ENCODE measurements around the gene TUBD1.
"Not testable (repeated sequence)": the region's sequence is repeated elsewhere in the genome, so short reads cannot be mapped to it uniquely, and the experiment has no call there.

The TUBD1 gene

GRCh38 chr17:59874376-59874775, 18.4 kb downstream of the TUBD1 start:
- DNase-seq (ENCODE audit: low read depth): no peak

GRCh38 chr17:59873414-59873813, 19.3 kb downstream of the TUBD1 start:
- DNase-seq (ENCODE audit: low read depth): not testable (repeated sequence)

DNA sequence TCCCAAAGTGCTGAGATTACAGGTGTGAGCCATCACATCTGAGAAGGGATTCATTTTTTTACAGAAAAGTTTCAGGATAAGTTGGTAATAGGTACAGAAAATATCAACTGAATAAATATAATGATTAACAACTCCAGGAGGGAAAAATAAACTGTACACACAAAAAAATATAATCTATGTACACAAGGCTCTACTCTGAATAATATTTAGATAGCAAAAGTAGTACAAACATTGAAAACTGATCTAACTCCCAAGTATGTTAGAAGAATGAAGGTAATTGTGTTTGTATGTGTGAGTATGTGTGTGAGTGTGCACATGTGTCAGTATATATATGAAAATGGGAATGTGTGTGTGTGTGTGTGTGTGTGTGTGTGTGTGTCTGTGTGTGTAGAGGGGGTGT, 20.4 kb downstream of the TUBD1 start:
- DNase-seq (ENCODE audit: low read depth): no peak

- DNase-seq (ENCODE audit: low read depth): no peak
These were observed 22.3 kb downstream of the TUBD1 start for GRCh38 chr17:59870482-59870881.

GRCh38 chr17:59869941-59870218, 22.9 kb downstream of the TUBD1 start:
- DNase-seq (ENCODE audit: low read depth): no peak

- no peak for DNase-seq (ENCODE audit: low read depth)
These were observed 29.1 kb downstream of the TUBD1 start for GRCh38 chr17:59863616-59864015.

GRCh38 chr17:59859444-59860025, 33.2 kb downstream of the TUBD1 start:
- no peak for DNase-seq (ENCODE audit: low read depth)

GRCh38 chr17:59858932-59859331, 33.8 kb downstream of the TUBD1 start:
- no peak for DNase-seq (ENCODE audit: low read depth)

- no peak for DNase-seq (ENCODE audit: low read depth)
These were observed 34.5 kb downstream of the TUBD1 start for GRCh38 chr17:59858167-59858816.

DNA sequence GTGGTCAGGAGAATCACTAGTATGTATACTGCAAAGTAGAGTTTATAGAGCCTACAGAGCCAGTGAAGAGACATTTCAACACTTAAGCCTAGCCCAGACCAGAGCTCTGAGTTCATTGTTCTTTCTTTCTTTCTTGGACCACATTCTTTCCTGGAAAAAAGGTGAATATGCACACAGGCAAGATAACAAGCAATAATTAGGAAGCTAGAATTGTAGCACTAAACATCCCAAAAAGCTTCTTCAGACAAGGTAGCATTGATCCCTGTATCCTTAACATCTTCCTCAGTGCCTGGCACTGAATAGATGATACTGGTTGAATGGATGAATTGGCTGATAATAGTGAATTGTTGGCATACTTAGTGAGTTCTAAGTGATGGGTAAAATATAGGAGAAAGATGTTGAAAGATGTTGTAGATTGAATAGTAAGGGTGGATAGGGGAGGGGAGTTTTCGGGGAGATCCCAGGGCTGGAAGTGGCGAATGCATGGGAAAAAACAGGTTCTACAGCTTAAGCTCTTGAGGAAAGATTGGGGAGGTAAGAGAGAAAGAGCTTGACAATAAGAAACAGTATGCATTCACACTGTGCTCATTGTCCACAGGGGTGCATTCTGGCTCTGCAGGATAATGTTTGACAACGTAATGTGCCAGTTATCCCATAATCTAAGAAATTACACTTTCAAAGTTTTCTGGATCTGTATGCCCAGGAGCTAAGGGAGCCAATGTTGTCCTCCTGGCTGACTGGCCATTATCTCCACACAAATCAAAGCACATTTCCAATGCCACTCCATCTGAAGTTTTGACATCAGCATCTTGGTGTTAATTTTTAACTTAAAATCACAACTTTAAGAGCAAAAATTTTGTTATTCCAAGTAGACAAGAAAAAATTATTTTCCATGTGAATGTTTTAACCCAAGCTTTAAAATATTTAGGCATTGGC, 35.6 kb downstream of the TUBD1 start:
- no peak for DNase-seq (ENCODE audit: low read depth)

DNA sequence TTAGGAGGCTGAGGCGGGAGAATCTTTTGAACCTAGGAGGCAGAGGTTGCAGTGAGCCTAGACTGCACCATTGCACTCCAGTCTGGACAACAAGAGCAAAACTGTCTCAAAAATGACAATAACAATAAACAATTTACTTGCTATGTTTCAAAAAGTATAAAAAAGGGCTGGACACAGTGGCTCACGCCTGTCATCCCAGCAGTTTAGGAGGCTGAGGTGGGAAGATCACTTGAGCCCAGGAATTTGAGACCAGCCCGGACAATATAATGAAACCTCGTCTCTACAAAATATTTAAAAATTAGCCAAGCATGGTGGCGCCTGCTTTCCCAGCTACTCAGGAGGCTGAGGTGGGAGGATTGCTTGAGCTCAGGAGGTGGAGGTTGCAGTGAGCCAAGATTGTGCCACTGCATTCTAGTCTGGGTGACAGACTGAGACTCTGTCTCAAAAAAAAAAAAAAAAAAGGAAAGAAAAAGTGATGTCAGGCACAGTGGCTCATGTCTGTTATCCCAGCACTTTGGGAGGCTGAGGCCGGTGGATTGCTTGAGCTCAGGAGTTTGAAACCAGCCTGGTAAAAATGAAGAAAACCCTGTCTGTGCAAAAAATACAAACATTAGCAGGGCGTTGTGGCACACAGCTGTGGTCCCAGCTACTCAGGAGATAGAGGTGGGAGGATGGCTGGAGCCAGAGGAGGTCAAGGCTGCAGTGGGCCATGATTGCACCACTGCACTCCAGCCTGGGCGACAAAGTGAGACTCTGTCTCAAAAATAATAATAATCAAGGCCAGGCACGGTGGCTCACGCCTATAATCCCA, 38.6 kb downstream of the TUBD1 start:
- DNase-seq (ENCODE audit: low read depth): not testable (repeated sequence)

DNA sequence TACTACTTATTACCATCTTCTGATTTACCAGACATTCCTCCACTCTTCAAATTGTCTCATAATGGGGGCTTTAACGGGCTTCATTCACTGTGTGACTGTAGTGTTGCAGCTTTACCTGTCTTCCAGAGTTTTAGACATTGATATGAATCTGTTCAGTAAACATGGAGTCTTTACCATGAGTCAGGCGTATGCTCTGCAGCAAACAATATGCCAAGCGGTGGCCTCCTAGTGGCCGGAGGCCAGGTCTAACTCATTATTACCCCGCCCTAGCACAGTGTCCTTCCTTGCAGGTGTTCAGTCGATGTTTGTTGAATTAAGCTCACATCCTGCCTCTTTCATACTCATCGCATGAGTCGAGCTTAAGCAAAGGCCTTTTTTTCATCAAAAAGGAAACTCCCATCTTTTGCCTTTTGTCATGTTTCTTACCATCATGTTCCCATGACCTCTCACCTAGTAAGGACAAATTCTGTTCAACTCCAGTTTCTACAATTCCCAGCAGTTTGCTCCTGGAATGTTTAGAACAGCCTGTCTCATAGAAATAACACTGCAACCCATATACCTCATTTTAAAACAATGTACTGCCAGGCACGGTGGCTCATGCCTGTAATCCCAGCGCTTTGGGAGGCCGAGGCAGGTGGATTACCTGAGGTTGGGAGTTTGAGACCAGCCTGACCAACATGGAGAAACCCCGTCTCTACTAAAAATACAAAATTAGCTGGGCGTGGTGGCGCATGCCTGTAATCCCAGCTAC, 39.4 kb downstream of the TUBD1 start:
- DNase-seq (ENCODE audit: low read depth): no peak

GRCh38 chr17:59852847-59853167, 39.9 kb downstream of the TUBD1 start:
- not testable (repeated sequence) for DNase-seq (ENCODE audit: low read depth)

DNA sequence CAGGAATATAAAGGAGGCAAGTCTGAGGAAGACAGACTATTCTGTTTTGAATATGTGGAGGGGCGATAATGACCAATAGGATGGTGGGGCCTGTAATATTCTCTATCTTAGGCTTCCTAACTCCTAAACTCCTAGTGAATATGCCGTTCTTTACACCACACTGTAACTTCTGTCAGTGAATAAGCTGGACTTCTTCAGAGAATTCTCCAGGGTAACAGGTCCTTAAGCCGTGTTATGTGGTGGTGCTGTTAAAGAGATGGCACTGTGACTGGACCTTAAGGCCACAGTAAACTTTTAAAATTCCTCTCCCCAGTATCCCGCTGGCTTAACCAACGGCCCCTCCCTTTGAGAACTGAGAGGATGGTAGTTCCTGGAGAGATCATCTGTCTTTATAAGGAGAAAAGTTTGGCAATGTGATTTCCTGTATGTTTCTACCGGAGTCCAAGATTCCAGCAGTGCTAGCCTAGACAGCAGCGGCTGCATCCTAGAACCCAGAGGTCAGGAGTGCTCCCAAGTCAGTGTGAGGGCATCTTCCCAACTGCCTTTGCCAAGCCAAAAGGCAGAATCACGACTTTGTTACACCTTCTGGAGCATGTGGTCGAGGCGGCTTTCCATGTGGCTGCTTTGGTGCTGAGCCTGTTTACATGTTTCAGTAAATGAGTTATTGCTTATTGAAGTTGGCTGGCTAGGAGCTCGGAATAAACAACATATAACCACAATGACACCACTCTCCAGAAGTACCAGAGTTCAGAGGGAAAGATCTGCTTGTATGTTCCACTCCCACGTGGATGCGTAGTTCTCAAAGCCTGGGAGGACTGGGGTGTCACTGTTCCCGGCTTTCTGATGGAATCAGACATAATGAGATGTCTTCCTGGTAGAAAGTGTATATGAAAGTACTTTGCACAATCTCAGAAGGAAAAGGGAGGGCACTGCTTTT, 41.0 kb downstream of the TUBD1 start:
- no peak for DNase-seq (ENCODE audit: low read depth)

GRCh38 chr17:59850311-59850710, 42.4 kb downstream of the TUBD1 start:
- not testable (repeated sequence) for DNase-seq (ENCODE audit: low read depth)

GRCh38 chr17:59848778-59849177, 44.0 kb downstream of the TUBD1 start:
- DNase-seq (ENCODE audit: low read depth): no peak

- DNase-seq (ENCODE audit: low read depth): no peak
These were observed 44.4 kb downstream of the TUBD1 start for GRCh38 chr17:59848385-59848668.

- no peak for DNase-seq (ENCODE audit: low read depth)
These were observed 46.2 kb downstream of the TUBD1 start for GRCh38 chr17:59846394-59847165.

GRCh38 chr17:59845595-59846393, 46.9 kb downstream of the TUBD1 start:
- DNase-seq (ENCODE audit: low read depth): no peak
